Left ventricle myocardium inferior (tissue), 1 donor: ENCODE data around the gene HSPB9. TPM values are rescaled to one million over a fixed set of nuclear protein-coding genes. Genes with fewer than 3 reads are reported as not detected.
"Not testable (repeated sequence)": the region's sequence is repeated elsewhere in the genome, so short reads cannot be mapped to it uniquely, and the experiment has no call there.

Source experiments
- DNase-seq: peaks from one replicate; pipeline ENCODE4 v3.0.0-alpha.2; 2020
- H3K27ac ChIP-seq: fragments of 200-600 bp; replicated peaks from 2 replicates; pipeline ENCODE4 v1.8.0; 2021
- H3K27me3 ChIP-seq: fragments of 200-600 bp; 2 replicates; pipeline ENCODE4 v1.8.0; 2021; ENCODE audit warnings: low read depth
- H3K36me3 ChIP-seq: fragments of 200-600 bp; 2 replicates; pipeline ENCODE4 v1.8.0; 2021
- H3K4me1 ChIP-seq: fragments of 200-600 bp; 2 replicates; pipeline ENCODE4 v1.8.0; 2021
- H3K4me3 ChIP-seq: fragments of 200-600 bp; 2 replicates; pipeline ENCODE4 v1.8.0; 2021; ENCODE audit warnings: mild to moderate bottlenecking, moderate library complexity
- H3K9me3 ChIP-seq: fragments of 200-600 bp; replicated peaks from 2 replicates; pipeline ENCODE4 v1.8.0; 2021
- CTCF ChIP-seq: fragments of 200-600 bp; IDR thresholded peaks from 2 replicates; pipeline ENCODE4 v1.8.0; 2021; ENCODE audit warnings: antibody characterized with exemption, mild to moderate bottlenecking, borderline replicate concordance
- intact Hi-C: fragments of 100-400 bp; cut with micrococcal nuclease; formaldehyde crosslinking; loops from one replicate; pipeline ENCODE4 v1.11.0; 2022
- total RNA-seq: library from RNA; stranded (reverse); fragmentation: NEBNext Ultra II Directional; extraction: Animal tissue kit (Norgen Biotek cat#: 25700); gene quantifications from one replicate; pipeline ENCODE4 v1.2.1, GENCODE V29; 2021
- donor health status: DM: no; HTN: yes; CAD: no; lungs with severe emphysema.

HSPB9 gene
- total RNA-seq, 1 donor from 2014 or later: not detected

GRCh38 chr17:42135664-42136653 lies 13.4 kb downstream of the HSPB9 start:
- H3K27me3 ChIP-seq: no peaks in the 10 kb centered on the region
- peak; percentile 75 for DNase-seq
- no peak for TF ChIP-seq CTCF
- no peaks in the 10 kb centered on the region for H3K9me3 ChIP-seq
- H3K4me3 ChIP-seq: peak overlapping the region; percentile 52
- no peaks in the 10 kb centered on the region for H3K36me3 ChIP-seq
- intact Hi-C loops: no loop called here
- peak overlapping the region; percentile 90 for H3K27ac ChIP-seq
- peaks cover 98% of the 10 kb centered on the region for H3K4me1 ChIP-seq

DNA sequence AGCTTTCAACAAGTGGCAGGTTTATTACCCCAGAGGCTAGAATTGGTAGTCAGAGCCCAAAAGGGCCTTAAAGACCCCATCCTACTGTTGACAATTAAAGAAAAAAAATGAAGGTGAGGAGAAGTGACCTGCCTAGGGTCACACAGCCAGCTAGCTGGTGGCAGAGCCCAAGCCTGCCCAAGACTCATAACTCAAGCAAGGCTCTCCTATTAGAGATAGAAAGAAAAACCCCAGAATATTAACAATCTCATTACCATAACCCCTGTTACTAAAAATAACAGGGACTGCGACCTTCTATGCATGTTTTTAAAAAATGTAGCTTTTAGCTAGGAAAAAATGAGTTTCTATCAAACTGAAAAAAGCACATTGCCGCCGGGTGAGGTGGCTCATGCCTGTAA lies 14.0 kb downstream of the HSPB9 start:
- H3K27ac ChIP-seq: peak overlapping the region; percentile 90
- H3K4me3 ChIP-seq: peak overlapping the region; percentile 52
- peaks cover 98% of the 10 kb centered on the region for H3K4me1 ChIP-seq
- no peaks in the 10 kb centered on the region for H3K36me3 ChIP-seq
- no peaks in the 10 kb centered on the region for H3K9me3 ChIP-seq
- no peak for DNase-seq
- no peak for TF ChIP-seq CTCF
- no peaks in the 10 kb centered on the region for H3K27me3 ChIP-seq
- intact Hi-C loops: no loop called here

DNA sequence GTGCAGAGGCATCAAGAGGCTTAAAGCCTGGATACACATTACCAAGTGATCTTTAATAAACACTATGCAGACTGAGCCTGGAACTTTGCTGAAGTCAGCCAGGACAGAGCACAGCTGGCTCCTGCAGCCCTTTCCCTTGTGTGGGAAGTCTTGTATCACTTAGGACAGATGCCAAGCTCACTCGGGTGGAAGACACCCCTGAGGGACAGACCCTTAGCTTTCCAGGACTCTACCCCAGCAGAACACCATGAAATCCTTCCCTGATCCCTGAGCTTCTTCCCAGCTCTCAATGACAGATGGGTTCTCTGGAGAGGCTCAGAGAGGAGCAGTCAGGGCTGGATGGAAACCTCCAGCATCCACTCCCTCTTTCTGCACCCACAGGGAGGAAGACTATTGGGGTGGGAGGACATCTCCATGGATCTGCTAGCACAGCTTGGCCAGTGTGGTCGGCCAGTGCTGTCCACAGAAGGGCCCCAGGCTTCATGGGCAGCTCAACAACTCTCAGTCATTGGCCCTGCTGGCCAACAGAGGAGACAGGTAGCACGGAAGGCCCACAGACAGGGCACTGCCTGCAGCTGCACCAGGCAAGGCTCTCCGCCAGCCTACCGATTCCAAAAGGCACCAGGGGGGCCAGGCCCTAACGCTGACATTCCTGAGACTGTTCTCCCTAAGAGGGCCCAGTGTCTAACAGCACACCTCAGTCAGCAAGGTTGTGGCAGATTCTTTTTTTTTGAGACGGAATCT lies 16.3 kb downstream of the HSPB9 start:
- H3K27me3 ChIP-seq: no peaks in the 10 kb centered on the region

DNA sequence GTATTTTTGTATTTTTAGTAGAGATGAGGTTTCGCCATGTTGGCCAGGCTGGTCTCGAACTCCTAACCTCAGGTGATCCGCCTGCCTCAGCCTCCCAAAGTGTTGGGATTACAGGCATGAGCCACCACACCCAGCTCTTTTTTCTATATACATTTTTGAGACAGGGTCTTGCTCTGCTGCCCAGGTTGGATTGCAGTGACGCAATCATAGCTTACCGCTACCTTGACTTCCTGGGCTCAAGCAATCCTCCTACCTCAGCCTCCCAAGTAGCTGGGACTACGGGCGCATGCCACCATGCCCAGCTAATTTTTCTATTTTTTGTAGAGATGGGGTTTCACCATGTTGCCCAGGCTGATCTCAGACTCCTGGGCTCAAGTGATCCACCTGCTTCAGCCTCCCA lies 18.1 kb downstream of the HSPB9 start:
- H3K27ac ChIP-seq, H3K36me3 ChIP-seq, DNase-seq, intact Hi-C loops, H3K4me3 ChIP-seq, H3K9me3 ChIP-seq, H3K27me3 ChIP-seq: not testable (repeated sequence)
- peaks cover 79% of the 10 kb centered on the region for H3K4me1 ChIP-seq

More for the DNA sequence above, 16.3 kb downstream of the HSPB9 start:
- H3K27ac ChIP-seq: peak overlapping the region; percentile 67
- intact Hi-C loops: no loop called here
- H3K36me3 ChIP-seq: no peaks in the 10 kb centered on the region
- H3K4me3 ChIP-seq: no peak overlapping the region
- no peaks in the 10 kb centered on the region for H3K9me3 ChIP-seq
- DNase-seq: no peak
- TF ChIP-seq CTCF: no peak
- peaks cover 96% of the 10 kb centered on the region for H3K4me1 ChIP-seq

- no peak for TF ChIP-seq CTCF
- Histone ChIP-seq H3K36me3 (peaks cover 7% of the 10 kb centered on the region), H3K27ac (peak overlapping the region; percentile 56), H3K27me3 (no peaks in the 10 kb centered on the region), H3K4me1 (peaks cover 72% of the 10 kb centered on the region), H3K9me3 (no peaks in the 10 kb centered on the region), H3K4me3 (no peak overlapping the region)
- intact Hi-C loops: no loop called here
- DNase-seq: no peak
These were observed 18.8 kb downstream of the HSPB9 start for GRCh38 chr17:42141382-42141781.
